GM21528 (cell line): ENCODE results near the gene EPC2.
"Not testable (repeated sequence)": the region's sequence is repeated elsewhere in the genome, so short reads cannot be mapped to it uniquely, and the experiment has no call there.

Source experiments
- ATAC-seq: cut with Tn5 transposase; IDR thresholded peaks from one replicate; pipeline ENCODE4 v1.9.1; 2021; ENCODE audit warnings: mild to moderate bottlenecking, moderate library complexity; ENCODE audit not compliant: unreplicated experiment, low FRiP score

Gene EPC2

DNA sequence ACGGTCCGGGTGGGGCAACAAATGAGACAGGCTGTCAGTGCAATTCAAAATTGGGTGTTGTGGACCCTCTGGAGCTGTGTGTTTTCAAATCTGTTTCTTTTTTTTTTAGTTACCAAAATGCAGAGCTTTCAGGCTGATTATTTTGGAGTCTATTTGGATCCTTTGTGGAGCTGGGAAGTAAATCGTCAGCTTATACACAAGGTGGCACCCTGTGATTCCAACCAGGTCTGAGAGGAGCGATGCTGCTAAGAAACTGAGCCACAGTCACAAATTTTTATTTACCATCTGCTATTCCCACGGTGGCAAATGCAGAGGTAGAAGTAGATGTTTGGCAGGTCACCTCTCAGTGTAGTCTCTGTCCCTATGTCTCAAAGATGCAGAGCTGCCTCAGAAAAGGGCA lies 3.8 kb upstream of the EPC2 start:
- no peak for ATAC-seq

DNA sequence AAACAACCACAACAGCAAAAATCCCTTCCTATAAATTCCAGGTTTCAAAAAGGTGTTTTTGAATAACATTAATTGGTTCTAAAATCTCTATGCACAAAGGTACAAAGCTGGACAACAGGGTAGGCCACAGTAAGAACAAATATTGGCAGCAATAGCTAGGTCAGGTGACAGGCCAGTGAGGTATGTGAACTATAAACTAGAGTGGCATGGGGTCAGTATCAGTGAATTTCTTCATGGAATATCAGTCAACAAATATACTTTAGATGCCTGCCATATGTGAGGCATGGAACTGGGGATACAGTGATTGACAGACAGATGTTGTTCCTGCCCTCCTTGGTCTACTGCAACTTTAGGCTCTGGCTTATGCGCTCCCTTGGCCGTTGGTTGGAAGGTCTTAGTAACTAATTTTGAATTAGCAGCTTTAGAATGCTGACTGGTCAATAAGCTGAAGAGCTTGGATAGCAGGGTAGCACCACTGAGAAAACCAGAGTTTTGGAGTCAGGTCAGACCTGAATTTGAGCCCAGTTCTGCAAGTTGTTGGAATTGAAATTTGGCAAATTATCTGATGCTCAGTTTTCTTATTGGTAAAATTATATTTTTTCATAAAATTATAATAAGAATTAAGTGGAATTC lies 2.3 kb upstream of the EPC2 start:
- no peak for ATAC-seq

DNA sequence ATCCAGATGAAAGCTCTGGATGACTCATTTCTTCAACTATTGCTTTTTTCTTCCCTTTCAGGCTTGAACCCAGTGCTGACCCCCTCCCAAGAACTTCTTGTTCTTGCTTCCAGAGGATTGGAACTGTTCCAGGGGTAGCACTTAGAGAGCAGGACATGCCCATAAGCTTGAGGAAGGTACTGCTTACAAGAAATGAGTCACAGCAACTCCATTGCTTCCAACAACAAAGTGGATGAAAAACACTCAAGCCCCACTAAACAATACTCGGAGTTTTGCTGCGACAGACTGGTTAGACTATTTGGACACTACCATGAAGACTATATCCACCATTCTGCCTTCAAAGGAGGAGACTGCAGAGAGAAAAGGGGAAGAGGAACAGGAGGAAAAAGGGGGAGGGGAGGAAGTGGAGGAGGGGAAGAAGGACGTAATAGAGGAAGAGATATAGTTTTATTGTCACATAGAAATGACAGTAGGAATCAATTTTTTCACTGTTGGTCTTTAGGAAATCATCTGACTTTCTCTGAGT lies 1.6 kb upstream of the EPC2 start:
- ATAC-seq: no peak

DNA sequence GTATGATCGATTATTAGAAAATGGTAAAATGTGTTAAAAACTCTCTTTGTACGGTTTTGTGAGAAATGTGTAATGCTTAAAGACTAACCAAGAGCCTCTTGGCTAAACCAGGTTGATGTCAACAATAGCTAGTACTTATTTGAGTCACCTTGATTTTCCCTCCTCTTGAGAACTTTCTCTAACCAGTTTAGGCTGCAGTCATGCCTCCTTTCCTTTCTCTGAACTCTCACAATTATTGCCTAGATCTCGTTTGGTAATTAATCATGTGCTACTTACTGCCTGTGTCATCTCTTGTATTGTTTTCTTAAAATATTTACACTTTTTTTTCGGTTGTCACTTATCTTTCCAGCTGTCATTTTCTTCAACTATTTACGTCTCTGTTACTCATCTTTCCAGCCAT lies 1.1 kb upstream of the EPC2 start:
- no peak for ATAC-seq

DNA sequence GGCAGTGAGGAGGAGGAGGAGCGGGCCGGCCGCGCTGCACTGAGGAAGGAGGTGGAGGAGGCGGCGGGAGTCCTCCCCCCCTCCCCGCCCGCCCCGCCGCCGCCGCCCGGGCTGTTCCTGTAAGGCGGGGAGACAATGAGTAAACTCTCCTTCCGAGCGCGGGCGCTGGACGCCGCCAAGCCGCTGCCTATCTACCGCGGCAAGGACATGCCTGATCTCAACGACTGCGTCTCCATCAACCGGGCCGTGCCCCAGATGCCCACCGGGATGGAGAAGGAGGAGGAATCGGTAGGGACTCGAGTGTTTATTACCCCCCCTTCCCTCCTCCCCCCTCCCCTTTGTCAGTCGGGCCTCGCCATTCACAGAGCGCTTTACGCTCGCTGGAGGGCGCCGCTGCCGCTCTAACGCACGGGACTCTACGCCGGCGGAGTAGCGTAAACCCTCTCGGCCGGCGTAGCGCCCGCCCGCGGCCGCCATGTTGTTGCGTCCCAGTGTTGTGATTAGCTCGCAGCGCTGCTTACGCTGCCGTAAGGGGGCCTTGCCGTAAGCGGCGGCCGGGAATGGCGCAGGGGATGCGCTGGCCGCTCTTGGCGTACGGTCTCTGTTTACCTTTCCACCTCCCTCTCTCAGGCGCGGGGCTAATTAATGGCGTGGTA lies 460 bp downstream of the EPC2 start:
- ATAC-seq: peak; percentile 60

DNA sequence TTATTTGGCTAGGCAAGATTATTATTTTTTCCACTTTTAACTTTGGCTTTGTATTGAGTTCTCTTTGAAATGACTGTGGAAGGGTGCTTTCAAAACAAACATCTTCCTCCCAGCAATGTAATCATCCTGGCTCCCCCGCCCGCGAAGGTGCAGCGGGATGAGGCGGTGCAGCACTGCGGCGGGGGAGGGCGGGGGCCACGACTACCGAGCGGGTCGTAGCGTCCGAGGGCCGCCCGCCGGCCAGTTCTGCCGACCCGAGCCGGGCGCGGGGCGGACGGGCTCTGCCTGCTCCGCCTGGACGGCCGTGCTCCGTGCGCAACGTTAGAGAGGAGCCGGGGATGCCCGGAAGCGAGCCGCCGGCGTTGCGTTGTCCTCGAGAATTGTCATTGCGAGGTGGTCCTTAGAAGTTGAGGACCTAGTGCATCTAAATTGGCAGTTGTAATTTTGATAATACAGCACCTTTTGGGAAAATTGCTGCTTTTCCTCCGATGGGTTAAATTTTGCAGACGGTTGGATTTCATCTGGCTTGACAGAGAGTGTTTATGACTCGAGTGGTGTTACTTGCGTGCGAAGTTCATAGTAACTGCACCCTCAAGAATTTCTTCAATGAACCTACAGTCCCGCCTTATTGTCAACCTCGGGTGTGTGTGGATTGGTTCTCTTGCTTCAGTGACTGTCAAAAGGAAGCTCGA lies 1.1 kb downstream of the EPC2 start:
- ATAC-seq: peak; percentile 44

DNA sequence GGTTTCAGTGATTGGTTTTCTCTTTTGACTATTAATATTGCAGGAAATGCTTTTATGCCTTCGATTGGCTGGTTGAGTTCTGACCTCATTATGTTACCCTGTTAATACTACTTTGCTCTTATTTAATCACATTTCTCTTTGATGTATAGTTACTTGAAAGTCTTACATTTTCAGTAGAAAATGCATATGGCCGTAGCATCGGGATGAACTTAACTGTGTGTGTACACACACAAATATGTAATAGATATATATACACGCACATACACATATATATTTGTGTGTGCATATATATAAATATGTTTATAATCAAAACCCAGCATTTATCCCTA lies 1.6 kb downstream of the EPC2 start:
- ATAC-seq: no peak

DNA sequence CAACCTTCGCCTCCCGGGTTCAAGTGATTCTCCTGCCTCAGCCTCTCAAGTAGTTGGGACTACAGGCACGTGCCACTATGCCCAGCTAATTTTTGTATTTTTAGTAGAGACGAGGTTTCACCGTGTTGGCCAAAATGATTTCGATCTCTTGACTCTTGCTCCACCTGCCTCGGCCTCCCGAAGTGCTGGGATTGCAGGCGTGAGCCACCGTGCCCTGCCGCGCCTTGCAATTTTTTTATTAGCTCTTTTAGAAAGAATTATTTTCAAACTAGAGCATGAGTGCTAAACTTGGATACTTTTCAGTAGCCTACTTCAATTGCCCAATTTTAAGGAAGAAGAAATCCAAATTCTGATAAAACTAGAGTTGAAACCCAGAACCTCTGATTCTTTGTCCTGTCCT lies 3.2 kb downstream of the EPC2 start:
- ATAC-seq: not testable (repeated sequence)

DNA sequence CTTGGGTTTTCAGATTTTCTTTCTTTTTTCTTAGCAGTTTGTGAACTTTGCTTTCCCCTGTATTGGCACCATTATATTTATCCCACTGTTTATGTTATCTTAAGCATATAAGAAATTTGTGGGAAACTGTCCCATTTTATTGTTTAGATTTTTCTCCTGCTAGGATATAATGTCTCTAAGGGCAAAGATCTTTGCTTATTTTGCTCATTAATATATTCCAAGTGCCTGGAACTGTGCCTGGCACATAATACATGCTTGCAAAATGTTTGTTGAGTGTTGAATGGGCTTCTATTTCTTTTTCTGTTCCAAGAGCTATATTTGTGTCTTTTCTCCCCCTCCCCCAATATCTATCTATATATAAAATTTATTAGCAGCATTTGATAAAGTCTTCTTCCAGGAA lies 5.4 kb downstream of the EPC2 start:
- ATAC-seq: no peak

DNA sequence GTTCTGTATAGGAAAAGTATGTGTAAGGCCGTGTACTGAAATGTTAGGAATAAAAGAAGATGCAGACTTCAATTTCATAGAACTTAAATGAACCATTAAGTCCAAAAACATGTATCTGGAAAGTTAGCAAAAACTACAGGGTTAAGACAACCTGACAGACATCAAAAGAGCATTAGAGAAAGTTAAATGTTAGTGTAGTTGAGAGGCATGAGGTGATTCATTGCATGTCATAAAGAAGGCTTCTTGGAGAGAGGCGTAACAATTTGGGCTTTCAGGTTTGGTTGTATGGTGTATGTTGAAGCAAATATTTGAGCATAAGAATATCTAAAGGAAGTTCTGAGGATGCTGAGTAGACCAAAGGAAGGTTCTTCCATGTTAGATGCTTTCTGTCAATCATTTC lies 6.3 kb downstream of the EPC2 start:
- ATAC-seq: no peak

DNA sequence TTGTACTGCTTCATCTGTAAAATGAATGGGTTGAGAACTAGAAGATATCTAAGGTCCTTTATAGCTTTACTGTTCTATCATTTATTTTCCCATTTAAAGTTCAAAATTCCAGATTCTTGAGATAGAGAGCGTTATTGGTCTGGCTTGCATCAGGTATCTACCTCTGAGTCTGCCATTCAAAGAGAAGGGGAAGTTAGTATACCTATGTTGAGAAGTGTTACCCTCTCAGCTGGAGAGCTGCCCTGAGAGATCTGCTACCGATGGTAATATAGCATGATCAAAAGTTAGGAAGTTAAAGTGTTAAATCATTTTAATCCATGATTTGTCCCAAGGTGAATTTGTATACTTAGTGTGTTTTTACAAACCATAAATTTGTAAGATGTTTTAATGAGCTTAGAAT lies 7.4 kb downstream of the EPC2 start:
- ATAC-seq: no peak

DNA sequence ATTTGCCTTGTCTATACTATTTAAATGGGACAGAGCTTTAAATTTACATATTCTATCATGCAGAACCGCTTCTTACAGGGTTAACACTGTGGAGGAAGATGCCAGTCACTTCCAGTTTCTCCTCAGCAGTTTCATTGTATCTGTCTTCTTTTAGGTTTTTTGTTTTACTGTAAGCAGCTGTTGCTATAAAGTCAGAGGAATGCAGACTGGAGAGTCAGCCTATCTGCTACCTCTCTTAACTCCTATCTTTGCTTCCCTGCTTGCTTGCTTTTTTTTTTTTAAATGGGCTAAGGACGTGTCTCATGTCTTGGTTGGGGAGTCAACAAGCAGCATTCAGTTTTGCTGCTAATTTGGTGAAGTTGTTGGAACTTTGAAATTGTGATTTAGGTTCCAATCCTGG lies 8.9 kb downstream of the EPC2 start:
- peak; percentile 85 for ATAC-seq

DNA sequence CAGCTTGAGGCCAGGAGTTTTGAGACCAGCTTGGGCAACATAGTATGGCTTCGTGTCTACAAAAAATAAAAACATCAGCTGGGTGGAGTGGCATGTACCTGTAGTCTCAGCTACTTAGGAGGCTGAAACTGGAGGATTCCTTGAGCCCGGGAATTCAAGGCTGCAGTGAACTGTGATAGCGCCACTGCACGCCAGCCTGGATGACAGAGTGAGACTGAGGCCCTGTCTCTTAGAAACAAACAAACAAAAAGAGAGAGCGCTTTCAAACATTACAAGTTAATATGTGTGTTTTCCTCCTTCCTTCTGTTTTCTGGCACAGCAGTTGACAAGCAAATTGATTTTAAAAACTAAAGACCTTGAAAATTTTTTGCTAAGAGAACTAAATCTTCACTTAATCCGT lies 9.9 kb downstream of the EPC2 start:
- ATAC-seq: no peak

DNA sequence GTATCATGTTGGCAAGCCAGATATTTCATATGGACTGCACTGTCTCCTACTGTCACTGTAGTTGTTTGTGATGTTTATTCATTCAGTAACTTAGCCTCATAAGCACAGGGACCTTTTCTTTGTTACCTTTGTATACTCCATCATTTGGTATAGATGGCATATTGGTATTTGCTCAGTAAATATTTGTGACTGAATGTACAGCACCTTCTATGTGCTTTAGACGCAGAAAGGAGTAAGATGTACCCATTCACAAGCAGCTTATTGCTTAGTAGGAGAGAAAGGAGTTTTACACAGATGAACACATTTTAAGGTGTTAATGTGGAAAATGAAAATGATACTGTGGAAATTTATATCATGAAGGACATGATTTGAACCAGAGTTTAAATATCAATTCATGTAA lies 12.0 kb downstream of the EPC2 start:
- ATAC-seq: no peak

DNA sequence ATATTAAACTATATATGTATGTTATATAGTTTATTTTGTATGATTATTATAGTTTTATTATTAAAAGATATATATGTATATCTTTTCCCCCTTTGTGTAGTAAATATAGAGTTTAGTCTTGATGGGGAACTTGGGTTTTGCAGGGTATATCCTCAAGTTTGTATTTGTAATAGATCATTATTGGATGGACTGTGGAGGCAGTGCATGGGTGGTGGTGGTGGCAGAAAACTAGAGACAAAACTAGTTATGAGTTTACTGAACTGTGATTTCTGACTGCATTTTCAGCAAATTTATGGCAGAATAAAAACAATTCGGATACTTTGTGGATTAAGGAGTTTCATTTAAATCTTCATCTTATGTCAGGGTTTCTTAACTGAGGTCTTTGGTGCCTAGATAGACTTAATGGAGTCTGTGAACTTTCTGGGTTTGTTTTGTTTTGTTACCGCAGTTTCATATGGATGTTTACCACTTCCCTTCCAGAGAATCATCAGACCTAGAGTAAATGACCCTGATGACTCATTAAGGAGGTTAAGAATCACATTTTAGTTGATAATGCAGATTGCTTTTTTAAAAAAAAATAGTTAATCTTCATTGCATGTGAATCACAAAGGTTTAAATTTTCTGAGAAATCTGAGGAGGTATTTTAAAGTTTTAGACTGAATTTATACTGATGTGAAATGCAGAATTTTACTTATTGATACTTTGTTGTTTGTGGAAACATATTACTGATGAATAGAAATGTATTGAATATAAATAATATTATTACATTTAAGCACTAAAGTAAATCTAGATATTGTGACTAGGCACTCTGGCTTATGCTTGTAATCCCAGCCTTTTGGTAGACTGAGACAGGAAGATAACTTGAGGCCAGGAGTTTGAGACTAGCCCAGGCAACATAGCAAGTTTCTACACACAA lies 14.5 kb downstream of the EPC2 start:
- peak; percentile 90 for ATAC-seq

DNA sequence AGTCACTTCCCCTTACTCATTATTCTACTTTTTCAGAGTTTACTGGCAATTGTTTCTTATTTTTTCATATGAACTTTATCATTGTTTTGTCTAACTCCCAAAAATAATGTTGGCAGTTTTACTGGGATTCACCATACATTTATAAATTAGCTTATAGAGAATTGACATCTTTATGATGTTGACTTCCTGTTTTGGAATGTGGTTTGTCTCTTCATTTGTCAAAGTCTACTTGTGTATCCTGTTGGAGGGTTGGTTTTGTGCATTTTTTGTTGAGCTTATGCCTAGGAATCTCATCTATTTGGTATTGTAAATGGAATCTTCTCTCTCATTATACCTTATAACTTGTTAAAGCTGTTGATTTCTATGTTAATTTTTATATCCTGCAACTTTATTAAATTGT lies 16.4 kb downstream of the EPC2 start:
- no peak for ATAC-seq

DNA sequence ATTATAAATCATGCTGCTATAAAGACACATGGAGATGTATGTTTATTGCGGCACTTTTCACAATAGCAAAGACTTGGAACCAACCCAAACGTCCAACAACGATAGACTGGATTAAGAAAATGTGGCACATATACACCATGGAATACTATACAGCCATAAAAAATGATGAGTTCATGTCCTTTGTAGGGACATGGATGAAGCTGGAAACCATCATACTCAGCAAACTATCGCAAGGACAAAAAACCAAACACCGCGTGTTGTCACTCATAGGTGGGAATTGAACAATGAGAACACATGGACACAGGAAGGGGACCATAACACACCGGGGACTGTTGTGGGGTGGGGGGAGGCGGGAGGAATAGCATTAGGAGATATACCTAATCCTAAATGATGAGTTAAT lies 17.8 kb downstream of the EPC2 start:
- ATAC-seq: not testable (repeated sequence)

DNA sequence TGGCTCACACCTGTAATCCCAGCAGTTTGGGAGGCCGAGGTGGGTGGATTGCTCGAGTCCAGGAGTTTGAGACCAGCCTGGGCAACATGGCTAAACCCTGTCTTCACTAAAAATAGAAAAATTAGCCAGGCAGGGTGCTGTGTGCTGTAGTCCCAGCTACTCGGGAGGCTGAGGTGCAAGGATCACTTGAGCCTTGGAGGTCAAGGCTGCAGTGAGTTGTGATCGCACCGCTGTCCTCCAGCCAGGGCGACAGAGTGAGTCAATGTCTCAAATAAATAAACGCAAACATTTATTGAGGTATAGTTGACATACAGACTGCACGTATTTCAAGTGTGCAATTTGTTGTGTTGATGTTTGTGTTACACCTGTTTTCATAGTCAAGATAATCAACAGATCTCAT lies 19.7 kb downstream of the EPC2 start:
- ATAC-seq: no peak

DNA sequence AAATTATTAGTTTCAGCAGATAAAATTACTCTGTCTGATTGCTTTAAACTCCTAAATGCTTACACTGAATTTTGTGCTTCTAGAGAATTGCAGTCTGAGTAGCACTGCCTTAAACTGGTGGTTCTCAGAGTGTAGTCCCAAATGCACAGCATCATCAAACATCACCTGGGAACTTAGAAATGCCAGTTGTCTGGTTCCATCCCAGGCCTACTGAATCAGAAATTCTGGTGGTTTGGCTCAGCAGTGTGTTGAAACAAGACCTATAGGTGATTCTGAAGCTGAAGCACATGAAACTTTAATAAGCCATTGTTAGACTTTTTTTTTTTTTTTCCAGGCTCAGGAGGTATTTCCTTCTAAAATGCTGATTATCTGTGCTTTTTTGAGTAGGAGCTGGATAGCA lies 22.0 kb downstream of the EPC2 start:
- ATAC-seq: no peak

DNA sequence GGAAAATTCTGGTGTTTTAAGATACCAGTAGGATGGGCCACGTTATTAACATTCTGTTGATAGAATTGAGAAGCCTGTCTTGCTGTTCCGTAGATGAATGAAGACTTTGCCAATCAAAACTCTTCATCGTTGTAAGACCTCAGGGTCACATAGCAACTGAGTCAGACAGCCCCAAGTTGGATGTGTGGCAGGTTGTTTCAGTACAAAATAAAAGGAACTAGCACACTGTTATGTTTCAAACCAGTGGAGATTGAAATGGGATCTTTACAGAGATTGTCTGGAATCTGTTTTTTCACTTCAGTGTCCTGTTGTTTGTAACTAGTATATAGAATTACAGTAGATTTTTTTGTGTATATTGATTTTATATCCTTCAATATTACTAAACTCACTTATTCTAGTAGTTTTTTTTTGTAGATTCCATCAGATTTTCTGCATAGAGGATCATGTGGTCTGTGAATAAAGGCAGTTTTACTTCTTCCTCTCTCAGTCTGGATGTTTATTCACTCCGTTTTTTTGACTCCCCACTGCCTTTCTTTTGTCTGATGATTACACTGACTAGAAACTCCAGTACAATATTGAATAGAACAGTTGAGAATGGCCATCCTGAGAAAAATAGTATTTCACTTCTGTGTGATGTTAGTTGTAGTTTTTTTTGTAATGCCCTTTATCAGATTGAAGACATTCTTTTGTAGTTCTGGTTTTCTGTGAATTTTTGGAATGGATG lies 22.7 kb downstream of the EPC2 start:
- no peak for ATAC-seq
